Vagina (tissue), 2 donors: ENCODE data around the gene NRG2.

Source experiments
- POLR2A ChIP-seq, 2 donors: fragments of 450-650 bp; IDR thresholded peaks; one replicate each; pipeline ENCODE4 v1.6.1; 2017; ENCODE audit warnings: antibody characterized with exemption in 2 of 2, mild to moderate bottlenecking in 2 of 2, moderate library complexity in 2 of 2
- TF ChIP-seq, protein P1 (sequence below), 3 experiments: fragments of 450-650 bp in 2 of 3; fragments of 200-600 bp in 1 of 3; sonication (generic) in 1 of 3; IDR thresholded peaks; one replicate each; pipeline ENCODE4 v1.5.1; 2017 to 2019; ENCODE audit warnings: antibody characterized with exemption in 3 of 3, mild to moderate bottlenecking in 2 of 3, moderate library complexity in 2 of 3

DNA sequence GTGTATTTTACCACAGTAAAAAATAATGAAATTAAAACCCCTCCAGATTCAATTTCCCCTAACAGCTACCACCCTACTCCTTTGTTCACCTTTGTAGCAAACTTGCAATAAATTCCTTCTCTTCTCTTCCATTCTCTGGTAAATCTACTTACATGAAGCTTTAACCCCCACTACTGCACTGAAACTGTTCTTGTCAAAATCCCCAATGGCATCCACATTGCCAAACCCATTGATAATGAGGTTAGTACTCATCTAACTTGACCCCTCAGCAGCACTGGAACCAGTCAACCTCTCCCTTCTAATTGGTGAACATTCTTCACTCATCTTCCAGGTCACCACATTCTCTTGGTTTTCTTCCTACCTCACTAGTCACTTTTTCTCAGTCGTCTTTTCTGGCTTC lies 29.6 kb downstream of the NRG2 start:
- TF ChIP-seq POLR2A (IDR thresholded peaks at IDR 0.05) = no peak
- TF ChIP-seq, protein P1, sequence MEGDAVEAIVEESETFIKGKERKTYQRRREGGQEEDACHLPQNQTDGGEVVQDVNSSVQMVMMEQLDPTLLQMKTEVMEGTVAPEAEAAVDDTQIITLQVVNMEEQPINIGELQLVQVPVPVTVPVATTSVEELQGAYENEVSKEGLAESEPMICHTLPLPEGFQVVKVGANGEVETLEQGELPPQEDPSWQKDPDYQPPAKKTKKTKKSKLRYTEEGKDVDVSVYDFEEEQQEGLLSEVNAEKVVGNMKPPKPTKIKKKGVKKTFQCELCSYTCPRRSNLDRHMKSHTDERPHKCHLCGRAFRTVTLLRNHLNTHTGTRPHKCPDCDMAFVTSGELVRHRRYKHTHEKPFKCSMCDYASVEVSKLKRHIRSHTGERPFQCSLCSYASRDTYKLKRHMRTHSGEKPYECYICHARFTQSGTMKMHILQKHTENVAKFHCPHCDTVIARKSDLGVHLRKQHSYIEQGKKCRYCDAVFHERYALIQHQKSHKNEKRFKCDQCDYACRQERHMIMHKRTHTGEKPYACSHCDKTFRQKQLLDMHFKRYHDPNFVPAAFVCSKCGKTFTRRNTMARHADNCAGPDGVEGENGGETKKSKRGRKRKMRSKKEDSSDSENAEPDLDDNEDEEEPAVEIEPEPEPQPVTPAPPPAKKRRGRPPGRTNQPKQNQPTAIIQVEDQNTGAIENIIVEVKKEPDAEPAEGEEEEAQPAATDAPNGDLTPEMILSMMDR (IDR thresholded peaks at IDR 0.05) = no peak
